Measurements from ENCODE around the gene GTF3C1.
"Not testable (repeated sequence)": the region's sequence is repeated elsewhere in the genome, so short reads cannot be mapped to it uniquely, and the experiment has no call there.

Gene GTF3C1

DNA sequence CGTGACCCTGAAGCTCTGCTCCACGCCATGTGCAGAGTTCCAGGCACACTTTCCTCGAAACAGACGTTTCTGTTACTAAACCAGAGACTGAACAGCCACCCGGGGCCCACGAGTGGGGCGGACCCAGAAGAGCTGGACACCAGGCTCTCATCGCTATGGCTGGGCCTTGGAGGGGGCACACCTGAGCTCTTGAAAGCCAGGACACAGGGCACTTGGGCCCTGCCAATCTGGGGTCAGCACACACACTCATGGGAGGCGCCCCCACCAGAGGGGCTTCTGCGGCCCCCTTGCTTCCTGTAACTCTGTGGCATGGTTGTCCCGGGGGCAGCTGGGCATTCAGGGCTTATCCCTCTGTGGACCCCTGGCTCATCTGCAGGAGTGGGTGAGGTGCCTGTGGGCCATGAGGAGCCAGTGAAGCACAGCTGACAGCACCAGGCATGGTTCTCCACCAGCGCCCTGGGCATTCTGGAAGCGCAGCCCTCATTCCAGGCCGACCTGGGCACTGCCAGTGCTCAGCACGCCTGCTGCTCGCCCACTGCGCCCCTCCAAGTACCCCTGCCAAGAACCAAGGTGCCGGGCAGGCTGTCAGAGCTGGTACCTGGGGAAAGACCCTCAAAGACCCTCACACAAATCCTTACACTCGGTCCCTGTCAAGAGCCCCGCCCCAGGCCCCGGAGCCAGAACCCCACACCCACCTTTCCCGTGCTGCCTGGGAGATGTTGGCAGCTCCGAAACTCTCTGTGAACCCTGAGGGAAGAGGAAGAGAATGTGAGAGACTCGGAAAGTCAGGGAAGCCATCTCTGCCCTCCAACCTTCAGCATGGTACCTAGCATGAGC, 86.6 kb downstream of the GTF3C1 start:
- no peak for DNase-seq

- DNase-seq: no peak
Measured at GRCh38 chr16:27462200-27462845, 87.4 kb downstream of the GTF3C1 start.

- DNase-seq: no peak
Measured at GRCh38 chr16:27461483-27462171, 88.1 kb downstream of the GTF3C1 start.

DNA sequence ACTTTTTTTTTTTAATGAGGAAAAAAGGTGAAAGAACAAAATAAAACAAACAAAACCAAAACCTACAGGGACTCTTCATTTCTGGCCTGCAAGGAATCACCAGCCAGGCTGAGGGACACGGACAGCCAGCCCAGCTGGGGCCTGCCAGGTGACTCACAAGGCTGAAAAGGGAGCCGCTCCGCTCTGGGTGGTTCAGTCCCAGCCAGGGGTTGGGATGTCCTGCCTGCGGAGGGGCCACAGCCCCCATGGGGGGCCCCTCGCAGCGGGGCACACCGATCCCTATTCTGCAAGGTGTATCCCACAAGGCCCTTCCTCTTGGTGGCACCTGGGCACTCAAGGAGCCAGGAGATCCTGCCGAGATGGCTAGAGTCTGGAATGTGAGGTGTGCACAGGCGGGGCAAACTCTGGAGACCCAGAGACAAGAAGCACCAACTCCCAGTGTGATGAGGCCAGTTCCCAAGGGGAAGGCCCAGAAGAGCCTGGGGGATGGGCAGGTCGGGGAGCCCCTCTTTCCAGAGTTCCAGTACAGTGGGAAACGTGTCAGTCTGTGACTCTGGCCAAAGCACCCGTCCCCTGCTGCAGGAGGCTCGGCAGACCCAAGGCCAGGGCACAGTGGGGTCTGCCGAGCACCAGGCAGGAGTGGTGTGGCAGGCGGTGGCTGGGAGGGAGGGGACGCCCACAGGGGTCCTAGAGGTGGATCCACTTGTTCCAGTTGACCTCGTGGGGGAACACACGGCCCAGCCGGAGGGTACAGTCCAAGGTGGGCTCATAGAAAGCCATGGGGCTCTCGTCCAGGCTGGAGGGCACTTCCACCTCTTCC, 88.8 kb downstream of the GTF3C1 start:
- no peak for DNase-seq

DNA sequence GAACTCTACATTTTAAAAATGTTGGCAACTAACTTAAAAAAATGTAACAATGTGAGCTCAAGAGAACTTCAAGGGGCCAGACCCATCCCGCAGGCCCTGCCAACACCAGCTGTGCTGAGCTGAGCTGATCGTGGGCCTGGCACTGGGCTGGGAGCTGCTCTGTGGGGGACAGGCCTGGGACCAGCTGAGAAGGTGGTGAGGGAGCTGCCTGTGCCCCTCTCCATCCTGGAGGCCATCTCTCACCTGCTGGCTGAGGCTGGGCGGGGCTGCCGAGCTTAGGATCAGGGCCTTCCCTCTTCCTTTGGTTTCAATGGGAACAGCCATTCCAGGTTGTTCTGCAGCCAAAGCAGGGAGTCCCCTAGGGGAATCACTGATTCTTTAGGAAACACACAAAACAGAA, 89.5 kb downstream of the GTF3C1 start:
- DNase-seq: no peak

DNA sequence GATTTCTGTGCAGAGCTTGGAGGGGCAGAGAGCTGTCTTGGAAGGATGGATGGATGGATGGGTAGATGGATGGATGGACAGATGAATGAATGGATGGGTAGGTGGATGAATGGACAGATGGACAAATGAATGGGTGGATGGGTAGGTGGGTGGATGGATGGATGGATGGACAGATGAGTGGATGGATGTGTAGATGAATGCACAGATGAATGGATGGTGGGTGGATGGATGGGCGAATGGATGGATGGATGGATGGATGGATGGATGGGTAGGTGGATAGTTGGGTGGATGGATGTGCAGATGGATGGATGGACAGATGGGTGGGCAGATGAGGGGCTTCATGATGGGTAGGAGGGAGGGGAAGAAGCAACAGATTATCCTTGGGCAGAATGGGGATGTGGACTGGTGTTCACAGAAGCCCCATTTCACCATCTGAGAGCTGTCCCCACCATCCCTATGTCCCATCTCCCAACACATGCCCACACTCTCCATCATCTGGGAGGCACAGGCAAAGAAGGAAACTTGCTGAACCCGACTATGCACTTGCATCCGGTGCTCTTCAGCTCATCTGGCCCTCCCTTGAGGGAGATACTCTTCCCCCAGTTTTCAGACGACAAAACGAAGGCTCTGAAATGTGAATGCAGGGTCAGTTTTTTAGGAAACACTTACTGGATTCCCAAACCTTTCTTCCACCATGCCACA, 90.6 kb downstream of the GTF3C1 start:
- no peak for DNase-seq

DNA sequence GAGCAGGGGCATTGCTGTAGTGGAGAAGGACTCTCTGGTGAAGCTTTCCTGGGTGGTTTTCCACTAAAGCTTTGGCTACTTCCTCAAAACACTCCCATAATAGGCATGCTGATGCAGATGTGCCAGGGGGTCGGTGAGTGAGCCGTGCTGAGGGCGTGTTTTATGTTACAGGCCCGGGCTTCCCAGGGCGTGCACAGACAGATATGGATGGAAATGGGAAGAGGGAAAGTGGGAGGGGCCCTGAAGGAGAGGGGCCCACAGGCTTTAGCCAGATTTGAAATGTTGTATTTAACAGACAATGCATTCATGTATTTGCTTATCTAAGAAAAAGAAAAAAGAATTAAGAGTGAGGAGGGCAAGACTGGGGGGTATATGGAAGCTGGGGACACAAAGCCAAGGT, 91.5 kb downstream of the GTF3C1 start:
- DNase-seq: no peak

- DNase-seq: not testable (repeated sequence)
Measured at GRCh38 chr16:27457605-27457900, 92.2 kb downstream of the GTF3C1 start.

GRCh38 chr16:27455700-27456099, 94.0 kb downstream of the GTF3C1 start:
- DNase-seq: no peak

DNA sequence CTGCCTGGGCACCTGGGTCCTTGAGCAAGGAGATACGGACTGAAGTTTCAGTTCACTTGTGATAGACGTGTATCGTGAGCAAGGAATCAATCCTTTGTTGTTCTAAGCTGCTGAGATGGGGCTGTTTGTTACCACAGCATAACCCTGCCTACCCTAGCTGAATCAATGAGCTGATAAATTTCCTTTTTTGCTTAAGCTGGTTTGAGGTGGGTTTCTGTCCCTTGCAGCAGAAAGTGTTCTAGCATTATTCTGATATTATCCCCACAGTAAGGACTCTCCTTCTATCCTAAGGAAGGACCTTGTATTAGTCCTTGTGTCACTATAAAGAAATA, 96.3 kb downstream of the GTF3C1 start:
- no peak for DNase-seq

DNA sequence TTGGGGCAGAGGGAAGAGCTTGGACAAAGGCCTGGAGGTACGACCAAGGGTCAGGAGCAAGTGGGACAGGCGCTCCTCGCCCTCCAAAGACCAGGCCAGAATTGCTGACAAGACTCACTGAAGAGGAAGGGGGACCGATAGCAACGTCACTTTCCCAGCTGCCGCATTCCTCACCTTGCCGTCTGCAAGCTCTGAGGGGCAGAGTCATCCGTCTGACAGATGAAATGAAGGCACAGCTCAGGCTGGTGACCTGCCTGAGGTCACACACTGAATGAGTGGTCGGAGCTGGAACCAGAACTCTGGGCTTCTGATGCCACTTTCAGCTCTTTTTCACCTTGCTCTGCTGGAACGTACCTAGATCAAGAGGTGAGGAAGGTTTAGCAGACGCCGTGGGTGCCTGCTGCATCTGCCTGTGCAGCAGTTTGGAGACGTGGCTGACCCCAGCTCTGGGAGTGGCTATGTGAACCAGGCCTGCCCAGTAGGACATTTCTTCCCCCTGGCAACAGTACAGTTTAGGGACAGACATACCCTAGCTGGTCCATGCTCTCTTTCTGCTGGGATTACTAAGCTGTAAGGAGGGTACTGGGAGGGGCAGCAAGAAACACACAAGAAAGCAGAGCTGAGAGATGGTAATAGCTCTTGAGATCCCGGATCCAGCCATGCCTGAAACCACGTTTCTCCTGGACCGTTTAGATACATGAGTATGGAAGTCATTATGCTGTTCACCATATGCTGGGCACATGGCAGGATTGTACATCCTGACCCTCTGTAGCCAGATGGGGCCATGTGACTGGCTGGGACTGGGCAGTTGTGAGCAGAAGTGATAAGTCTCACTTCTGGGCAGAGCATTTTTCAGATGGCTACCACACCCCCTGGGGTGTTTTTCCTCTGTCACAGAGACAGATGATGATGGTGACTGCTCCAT, 96.9 kb downstream of the GTF3C1 start:
- DNase-seq: no peak

DNA sequence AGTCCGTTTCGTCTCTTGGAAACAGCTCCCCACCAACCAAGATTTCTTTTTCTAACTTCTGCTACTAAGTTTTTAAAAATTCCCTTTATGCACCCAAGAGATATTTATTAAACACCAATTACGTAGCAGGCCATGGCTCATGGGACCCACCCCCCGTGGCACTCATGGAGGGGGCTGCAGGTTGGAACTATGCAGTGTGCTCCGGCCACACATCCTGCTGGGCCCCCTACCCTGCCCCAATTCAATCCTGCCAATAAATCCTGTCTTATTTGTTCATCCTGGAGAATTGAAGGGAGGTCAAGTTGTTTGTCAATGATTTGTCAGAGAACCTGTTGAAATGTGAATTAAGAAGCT, 99.5 kb downstream of the GTF3C1 start:
- DNase-seq: no peak

GRCh38 chr16:27449434-27450195, 100.1 kb downstream of the GTF3C1 start:
- peak; percentile 91 for DNase-seq

DNA sequence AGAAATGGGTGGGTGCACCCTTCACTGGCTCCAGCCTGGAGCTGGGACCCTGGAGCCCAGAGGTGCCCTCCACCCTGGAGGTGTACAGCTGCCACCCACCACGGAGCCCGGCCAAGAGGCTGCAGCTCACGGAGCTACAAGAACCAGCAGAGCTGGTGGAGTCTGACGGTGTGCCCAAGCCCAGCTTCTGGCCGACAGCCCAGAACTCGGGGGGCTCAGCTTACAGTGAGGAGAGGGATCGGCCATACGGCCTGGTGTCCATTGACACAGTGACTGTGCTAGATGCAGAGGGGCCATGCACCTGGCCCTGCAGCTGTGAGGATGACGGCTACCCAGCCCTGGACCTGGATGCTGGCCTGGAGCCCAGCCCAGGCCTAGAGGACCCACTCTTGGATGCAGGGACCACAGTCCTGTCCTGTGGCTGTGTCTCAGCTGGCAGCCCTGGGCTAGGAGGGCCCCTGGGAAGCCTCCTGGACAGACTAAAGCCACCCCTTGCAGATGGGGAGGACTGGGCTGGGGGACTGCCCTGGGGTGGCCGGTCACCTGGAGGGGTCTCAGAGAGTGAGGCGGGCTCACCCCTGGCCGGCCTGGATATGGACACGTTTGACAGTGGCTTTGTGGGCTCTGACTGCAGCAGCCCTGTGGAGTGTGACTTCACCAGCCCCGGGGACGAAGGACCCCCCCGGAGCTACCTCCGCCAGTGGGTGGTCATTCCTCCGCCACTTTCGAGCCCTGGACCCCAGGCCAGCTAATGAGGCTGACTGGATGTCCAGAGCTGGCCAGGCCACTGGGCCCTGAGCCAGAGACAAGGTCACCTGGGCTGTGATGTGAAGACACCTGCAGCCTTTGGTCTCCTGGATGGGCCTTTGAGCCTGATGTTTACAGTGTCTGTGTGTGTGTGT, 100.9 kb downstream of the GTF3C1 start:
- no peak for DNase-seq

- no peak for DNase-seq
Measured at GRCh38 chr16:27447301-27447700, 102.4 kb downstream of the GTF3C1 start.

DNA sequence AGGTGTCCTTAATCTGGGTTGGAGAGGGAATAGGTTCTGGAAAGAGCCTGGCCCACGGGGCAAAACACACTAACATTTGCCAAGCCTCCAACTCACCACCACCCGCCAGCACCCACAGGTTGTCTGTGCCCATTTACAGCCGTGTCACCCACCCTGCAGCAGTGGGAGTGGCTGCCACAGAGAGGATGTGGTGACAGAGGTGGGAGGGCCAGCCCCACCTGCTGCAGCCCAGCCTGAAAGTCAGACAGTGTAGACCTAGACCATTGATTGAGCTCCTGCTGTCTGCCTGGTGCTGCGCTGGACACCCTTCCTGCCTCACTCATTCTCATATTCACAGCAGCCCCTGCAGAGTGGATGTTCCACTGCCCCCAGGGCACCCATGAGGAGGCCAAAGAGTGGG, 103.0 kb downstream of the GTF3C1 start:
- peak; percentile 81 for DNase-seq

- DNase-seq: no peak
Measured at GRCh38 chr16:27445502-27446175, 104.1 kb downstream of the GTF3C1 start.

- DNase-seq: no peak
Measured at GRCh38 chr16:27444470-27444869, 105.2 kb downstream of the GTF3C1 start.

DNA sequence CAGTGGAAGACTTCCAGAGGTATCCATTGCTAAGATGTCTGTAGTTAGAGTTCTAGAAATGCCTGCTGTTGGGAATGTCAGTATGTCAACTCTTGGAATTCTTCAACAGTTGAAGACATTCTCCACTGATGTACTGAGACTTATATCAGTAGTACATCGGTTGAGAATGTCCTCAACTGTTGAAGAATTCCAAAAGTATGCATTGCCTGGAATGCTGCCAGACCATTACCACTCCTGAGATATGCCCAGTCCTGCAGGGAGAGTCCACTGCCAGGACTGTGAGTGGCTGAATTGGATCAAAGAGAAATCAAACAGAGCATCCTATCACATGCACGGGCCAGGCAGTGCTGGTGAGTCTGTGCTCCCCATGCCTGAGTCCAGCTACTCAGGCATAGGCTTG, 105.7 kb downstream of the GTF3C1 start:
- DNase-seq: peak; percentile 41
